Stimulated activated CD4-positive, alpha-beta T cell treated with anti-CD3 and anti-CD28 coated beads, Interleukin-12 subunit alpha, Interleukin-12 subunit beta, amount 100 ng/mL, for 48 hours (primary cell): ENCODE measurements around the gene DYSF.
"Not testable (repeated sequence)": the region's sequence is repeated elsewhere in the genome, so short reads cannot be mapped to it uniquely, and the experiment has no call there.

Experiments used
- DNase-seq, 3 donors: peaks; one replicate each; pipeline ENCODE4 v3.0.0-alpha.2; 2020; ENCODE audit warnings: low read depth in 2 of 3, low spot score in 1 of 3

The DYSF gene

DNA sequence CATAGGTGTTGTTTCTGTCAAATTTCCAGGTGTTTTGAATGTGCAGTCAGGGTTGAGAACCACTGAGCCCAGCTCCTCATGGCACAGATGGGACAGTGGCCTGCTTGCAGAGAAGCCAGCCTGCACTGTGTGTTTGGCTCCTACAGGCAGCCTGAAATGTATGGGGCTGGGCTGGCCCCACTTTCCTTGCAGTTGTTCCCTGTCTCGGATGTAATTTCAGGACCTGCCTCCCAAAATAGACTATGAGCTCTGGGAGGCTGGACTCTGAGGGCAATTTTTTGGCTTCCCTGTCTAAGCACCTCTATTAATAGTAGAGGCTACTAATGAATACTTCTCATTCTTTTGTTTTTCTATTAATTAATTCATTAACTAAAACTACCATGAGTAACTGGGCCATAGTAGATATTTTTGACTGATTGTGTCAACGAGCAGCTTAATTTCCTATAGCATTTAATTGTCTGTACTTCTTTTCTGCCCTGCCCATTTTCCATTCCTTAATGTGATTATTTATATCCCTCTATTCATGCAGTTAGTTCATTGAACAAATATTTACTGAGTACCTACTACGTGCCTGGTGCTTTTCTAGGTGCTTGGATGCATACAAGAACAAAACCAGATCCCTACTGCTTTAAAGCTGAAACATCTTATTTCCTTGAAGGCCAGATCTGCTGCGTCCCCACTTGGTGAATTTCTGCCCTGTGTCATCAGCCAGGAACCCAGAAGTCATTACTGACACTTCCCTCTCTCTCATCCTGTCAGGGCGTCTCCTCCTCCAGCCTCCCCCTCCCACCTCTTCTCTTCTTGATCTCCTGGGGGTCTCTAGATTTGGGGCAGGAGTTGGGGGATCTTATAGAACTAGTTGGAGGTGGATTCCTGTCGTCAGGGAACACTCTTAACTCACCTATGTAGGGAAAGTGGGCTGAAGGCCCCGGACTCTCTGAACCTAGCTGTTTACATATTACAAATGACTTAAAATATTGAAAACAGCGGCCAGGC is 16.3 kb downstream of the DYSF start:
- no peak for DNase-seq

DNA sequence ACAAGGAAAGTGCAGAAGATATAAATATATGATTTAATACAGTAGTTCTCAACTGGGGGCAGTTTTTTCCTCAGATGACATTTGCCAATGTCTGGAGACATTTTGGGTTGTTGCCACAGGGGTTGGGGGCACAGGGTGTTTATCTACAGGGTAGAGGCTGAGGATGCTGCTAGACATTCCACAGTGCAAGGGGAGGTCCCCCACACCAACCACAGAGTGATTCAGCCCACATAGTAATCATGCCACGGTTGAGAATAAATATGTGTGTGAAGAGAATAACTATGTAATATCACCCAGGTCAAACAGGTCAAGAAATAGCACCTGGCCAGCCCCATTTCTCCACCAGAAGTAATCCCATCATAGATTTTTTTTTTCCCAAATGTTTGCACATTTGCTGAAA is 17.9 kb downstream of the DYSF start:
- DNase-seq: no peak

DNA sequence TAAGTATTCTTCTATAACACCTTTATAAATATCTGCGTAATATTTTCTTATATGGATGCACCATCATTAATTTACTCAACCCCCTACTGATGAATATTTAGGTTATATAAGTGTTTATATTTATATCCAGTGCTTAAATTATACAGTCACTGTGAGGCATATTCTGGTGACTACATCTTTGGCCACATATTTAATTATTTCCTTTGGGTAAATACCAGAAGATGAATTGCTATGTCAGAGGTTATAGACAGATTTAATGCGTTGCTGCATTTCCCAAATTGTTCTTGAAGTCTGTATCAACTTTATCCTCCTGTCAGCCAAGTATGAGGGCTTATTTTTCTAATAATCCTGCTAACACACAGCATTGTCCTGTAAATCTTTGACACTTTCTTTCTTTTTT is 18.7 kb downstream of the DYSF start:
- no peak for DNase-seq

DNA sequence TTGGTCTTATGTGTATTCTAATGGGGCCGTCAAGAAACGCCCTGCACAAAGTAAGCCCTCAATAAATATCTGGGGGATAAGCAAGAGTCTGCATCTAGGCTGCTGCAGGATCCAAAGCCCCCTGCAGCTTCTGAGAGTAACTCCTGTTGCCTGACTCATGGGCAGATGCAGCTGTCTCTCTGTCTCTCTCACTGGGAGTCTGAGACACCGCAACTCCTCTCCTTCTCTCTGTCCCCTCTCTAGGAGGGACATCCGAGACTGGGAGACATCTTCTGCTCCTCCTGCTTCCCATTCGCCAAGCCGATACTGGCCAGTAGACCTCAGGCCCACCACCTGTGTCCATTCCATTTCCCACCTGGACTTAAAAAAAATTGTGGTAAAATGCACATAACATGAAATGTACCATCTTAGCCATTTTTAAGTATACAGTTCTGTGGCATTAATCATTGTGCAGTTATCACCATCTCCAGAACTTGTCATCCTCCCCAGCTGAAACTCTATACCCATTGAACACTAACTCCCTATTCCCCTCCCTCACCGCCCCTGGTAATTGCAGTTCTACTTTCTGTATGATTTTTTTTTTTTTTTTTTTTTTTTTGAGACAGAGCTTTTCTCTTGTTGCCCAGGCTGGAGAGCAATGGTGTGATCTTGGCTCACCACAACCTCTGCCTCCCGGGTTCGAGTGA is 20.1 kb downstream of the DYSF start:
- no peak for DNase-seq

DNA sequence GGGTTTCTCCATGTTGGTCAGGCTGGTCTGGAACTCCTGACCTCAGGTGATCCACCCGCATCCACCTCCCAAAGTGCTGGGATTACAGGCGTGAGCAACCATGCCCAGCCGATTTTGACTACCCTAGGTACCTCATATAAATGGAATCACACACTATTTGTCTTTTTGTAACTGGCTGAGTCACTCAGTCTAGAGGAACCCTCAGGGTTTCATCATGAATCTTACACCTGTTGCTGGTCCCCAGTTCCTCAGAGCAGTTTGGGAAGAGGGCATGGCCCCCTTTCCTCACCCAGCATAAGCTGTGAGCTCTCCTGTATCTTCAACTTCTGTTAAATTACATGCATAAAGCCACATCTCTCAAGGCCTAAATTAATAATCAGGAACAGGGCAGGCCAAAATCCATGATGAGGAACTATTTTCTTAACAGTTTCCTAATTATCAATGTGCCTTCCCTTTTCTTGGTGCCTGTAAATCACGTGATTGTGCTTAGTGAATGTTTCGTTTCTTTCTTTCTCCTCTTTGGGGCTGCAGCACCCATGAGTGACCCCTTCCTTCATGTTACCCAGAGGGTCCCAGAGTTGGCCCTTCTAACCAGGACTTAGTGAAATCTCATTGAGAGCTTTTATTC is 20.9 kb downstream of the DYSF start:
- no peak for DNase-seq

DNA sequence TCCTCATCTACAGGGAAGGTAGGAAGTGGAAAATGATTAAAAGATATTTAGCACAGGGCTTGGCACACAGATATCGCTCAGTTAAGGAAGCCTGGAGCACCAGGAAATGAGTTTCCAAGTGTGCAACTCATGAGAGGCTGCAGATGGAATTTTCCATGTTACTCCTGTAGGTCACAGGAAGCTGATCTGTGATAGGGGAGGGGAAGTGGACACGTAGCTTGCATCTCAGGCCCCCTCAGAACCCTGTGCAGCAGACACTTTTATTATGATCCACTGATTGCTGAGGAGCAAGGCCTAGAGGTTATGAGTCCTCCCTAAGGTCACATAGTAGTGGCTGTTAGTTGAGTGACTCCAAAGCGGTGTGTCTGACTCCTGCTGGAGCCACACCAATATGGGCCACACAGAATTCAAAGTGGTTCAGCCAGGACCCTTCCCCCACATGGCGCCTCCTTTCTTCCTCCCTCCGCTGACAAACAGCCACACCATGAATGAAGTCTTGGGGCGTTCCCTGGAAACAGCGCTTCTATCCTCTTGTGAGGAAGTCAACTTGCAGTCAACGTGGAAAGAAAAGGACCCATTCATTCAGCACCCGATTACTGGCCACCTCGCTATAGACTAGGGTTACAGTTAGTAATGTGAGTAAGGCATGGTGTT is 21.5 kb downstream of the DYSF start:
- DNase-seq: no peak

DNA sequence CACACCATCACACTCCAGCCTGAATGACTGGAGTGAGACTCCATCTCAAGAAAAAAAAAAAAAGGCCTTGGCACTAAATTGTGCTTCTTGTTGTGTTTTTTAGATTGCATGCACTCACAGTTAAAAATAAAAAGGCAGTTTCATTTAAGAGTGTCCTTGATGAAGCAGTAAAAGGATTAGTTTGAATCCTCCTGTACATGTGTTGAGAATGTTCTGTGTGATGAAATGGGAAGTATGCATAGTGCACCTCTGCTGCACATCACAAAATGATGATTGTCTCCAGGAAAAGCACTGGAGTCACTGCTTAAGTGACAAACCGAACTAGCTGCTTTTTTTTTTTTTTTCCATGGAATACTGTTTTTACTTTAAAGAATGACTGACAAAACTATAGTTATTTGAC is 23.1 kb downstream of the DYSF start:
- DNase-seq: no peak

DNA sequence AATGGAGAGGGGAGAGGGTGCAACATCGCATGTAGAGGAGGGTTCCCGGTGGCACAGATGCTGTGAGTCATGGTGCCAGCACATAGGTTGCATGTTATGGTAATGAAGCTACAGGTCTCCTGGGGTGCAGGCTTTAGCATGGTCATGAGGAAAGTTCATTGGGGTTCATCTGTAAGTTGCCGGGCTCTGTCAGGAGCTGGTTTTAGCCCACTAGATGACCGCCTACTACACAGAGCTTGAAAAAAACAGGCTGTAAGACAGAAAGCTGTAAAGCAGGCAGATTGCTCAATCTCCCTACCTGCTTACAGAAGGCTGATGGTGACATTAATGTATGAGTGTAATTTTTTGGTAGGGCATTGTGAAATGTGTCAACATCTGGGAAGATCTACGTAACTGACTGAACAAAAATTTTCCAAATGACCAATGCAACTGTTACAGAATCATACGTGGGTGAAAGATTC is 23.9 kb downstream of the DYSF start:
- no peak for DNase-seq

DNA sequence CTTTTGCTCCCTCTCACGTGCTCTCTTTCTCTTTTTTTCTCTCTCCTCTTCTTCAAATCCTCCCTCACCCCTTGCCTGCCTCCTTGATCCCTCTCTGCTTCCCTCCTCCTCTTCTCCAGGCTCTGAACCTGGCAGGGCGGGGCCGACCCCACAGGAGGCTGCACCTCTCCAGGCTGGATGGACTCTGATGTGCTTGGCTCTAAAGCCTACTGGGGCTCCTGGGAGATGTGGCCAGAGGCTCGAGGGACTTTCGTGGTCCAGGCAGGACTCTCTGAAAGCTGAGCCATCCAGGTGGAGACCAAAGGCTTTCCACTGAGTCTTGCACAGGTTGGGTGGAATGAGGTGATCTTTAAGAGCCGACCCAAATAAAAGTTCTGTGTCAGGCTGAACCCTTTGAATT is 25.4 kb downstream of the DYSF start:
- no peak for DNase-seq

DNA sequence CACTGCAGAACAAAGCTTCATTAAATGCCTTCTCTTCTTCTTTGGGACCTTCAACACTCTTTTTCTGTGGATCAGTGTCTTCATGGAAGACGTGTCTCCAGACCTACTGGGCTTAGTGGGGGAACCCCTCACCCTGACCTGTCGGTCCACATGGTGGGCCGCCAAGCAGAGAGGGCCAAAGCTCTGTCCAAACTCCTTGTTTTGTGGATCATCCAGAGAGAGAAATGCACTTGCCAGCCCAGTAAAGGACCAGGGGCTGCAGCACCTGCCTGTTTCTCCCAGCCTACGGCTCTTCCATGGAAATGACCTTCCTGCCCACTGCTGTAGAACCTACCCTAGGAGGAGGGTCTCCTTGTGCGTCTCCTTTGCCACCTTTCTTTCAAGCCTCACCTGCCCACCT is 25.9 kb downstream of the DYSF start:
- DNase-seq: no peak

DNA sequence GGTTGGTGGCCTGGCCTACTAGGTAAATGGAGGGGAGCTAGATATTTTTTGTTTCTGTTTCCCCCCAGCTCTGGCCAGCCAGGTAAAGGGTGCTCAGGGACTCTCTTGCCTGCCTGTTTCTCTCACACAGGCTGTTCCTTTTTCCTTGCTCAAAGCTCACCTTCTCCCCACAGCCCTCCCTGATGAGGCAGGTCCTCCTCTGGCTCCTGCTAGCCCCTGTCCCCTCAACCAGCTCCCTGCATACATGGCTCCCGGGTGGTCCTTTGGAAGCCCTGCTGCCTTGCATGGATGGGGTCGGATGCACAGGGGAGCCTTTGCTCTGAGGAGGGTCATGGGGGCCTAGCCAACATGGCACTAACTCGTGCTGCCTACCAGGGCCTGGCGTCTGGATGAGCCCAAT is 27.8 kb downstream of the DYSF start:
- DNase-seq: no peak

DNA sequence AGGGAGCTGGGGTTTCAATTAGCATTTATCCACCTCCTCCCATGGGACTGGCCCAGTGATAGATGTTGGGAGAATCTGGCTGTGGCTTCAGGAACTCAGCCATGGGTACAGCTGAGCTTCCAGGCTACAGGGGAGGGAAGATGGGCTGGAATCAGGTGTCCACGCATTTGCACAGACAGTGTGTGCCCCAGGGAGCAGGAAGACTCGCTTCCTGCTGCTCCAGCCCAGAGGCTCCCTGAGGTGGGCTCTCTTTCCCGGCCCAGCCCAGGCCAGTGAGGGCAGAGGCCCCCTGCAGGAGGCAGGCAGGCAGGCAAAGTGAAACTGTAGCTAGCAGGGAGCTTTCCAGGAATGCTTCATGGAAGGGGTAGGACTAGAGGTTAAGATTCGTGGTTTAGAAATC is 28.7 kb downstream of the DYSF start:
- DNase-seq: no peak

DNA sequence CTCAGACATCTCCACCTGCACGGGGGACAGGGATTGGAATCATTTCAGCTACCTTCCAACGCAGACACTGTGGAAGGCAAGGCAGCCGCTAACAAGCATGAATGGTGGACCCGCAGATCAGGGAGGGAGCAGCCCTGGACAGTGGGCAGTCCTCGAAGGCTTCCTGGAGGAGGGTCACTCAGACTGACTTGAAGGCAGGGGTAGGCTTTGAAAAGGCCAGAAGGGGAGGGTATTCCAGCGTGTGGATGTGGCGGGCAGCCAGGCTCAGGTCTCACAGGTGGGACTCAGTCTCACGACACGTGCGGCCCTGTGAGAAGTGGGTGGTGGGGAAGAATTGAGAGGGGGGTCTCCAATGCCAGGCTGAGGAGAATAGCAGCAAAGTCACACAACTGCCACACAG is 29.9 kb downstream of the DYSF start:
- no peak for DNase-seq

DNA sequence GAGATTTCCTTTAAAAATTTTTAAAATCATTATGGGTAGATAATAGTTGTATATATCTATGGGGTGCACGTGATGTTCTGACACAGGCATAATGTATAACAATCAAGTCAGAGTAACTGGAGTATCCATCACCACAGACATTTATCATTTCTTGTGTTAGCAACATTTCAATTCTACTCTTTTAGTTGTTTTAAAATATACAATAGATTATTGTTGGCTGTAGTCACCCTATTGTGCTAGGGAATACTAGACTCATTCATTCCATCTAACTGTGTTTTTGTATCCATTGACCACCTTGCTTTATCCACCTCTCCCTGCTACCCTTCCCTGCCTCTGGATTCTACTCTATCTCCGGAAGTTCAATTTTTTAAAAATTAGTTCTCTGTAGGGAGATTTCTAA is 31.0 kb downstream of the DYSF start:
- no peak for DNase-seq

DNA sequence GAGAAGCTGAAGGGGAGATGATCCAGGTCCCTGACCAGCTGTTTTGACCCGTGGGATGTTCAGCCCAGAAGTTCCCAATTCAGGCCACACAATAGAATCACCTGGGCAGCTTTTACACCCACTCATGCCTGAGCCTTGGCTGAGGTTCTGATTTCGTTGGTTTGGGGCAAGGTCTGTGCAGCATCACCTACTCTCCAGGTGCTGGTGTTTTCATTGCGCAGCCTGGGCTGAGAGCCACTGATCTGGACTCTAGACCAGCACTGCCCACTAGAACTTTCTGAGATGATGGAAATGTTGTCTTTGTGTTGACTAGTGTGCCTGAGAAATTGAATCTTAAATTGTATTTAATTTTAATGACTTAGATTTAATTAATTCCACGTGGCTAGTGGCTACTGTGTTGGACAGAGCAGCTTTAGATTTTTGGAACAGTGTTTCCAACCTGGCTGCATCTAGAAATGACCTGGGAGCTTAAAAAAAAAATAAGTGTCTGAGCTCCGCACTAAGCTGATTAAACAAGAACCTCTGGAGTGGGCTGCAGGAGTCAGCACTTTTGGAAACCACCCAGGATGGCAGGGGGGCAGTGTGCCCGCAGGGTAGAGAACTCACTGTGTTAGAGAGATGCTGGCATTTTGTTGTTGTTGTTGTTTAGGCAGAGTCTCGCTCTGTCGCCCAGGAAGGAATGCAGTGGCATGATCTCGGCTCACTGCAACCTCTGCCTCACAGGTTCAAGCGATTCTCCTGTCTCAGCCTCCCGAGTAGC is 33.7 kb downstream of the DYSF start:
- DNase-seq: no peak

DNA sequence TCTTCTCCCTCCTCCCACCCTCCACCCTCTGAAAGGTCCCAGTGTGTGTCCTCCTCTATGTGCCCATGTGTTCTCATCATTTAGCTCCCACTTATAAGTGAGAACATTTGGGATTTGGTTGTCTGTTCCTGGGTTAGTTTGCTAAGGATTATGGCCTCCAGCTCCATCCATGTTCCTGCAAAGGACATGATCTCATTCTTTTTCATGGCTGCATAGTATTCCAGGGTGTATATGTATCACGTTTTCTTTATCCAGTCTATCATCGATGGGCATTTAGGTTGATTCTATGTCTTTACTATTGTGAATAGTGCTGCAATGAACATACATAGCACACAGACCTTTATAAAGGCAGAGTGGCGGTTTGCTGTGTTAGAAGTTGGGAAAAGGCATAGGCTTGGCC is 38.2 kb downstream of the DYSF start:
- DNase-seq: not testable (repeated sequence)

DNA sequence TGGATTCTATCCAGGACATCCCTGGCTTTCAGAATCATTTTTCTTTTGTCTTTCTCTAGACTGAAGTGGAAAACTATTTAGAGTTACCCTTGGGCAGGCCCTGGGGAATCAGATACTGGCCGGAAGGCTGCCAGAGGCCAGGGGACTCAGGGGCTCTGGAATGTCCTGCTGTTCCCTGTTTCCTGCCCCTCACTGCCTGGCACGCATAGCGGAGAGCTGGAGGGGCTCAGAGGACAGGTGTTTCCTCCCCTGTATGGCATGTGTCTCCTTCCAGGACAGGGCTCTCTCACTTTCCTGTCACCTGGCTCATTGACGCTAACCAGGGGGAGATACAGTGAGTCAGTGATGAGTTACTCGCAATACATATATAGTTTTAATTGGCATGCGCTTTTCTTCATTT is 38.8 kb downstream of the DYSF start:
- DNase-seq: no peak

DNA sequence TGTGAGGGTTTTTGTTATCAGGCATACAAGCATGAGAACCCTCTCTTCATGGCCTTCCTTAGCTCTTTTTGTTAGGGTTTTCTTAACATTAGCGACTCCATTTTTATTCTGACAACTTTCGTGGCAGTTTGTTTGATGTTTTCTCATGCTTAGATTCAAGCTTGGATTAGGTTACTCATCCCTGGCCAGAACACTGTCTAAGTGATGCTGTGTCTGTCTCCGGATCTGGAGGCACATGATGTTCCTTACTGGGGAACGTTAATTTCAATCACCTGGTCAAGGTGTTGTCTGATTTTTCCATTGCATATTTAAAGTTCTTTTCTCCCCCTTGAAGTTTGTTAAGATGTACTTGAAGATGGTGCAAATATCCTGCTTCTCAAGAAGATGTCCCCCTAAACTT is 40.7 kb downstream of the DYSF start:
- no peak for DNase-seq

DNA sequence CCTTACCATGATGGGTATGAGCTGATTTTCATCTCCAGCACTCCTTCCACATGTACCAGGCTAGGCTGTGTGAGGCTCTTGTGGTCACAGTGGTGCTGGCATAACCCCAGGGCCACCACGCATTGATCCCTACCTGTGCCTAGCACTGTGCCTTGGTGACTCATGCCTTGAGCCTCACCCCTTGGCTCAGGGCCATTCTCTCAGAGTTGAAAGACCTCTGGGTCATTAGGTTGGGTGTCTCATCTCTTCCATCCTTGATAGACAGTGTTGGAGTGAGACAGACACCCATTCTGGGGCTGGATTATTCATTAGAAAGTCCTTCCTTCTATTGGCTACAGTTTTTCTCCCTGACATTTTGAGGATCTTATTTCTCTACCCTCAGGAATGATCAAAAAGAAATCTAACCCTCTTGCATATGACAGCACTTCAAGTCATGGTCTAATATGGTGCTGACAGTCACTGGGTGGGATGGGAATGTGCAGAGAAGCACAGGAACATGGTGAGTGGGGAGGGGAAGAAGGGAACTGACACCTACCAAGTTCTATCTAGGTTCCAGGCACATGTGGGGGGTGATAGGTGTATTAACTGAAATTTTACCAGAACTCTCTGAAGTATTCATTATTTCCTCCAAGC is 41.3 kb downstream of the DYSF start:
- no peak for DNase-seq

DNA sequence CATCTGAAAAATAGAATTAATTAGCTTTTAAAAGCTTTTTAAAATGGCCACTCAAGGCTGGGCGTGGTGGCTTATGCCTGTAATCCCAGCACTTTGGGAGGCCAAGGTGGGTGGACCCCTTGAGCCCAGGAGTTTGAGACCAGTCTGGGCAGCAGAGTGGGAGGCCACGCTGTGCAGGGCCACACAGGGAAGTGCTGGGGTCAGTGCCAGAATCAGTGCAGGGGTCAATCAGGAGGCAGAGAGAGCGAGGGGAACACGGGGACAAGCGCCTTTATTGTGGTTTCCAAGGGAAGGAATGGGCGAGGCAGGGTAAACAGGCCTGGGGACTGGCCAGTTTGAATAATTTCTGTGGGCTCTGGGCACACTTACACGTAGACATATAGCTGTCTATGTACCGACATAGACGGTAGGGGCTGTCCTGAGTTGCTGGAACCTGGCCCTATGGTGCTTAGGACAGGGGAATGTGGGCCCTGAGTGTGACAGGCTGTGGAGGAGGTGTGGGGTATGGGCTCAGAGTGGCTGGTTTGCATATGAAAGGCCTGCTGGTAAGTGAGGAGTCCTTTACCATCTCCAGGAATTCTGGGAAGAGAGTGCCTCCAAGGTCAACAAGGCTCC is 42.9 kb downstream of the DYSF start:
- no peak for DNase-seq
